IMR-90 (cell line): ENCODE data around the gene IDS.

ENCODE experiments used
- MAFK ChIP-seq: IDR thresholded peaks from 2 replicates; pipeline ENCODE4 v1.6.1; 2012; ENCODE audit warnings: low read depth, low read length, improper control_type of control experiment
- NFE2L2 ChIP-seq: fragments of 150-350 bp; IDR thresholded peaks from 2 replicates; pipeline ENCODE4 v1.6.1; 2016; ENCODE audit warnings: low read depth, mild to moderate bottlenecking, low read length

GRCh38 chrX:149476513-149476912, 28.6 kb downstream of the IDS start:
- TF ChIP-seq NFE2L2 (no peak), MAFK (no peak)
